ENCODE data around the gene PRR35.
A peak's percentile ranks its signal among the peaks of the same experiment; 100 is the strongest.

PRR35 gene

GRCh38 chr16:582614-583331 lies 22.6 kb downstream of the PRR35 start:
- no peak for DNase-seq

- DNase-seq, result peak; percentile 29
These were observed 23.2 kb downstream of the PRR35 start for GRCh38 chr16:583470-583814.

- peak; percentile 29 for DNase-seq
These were observed 23.8 kb downstream of the PRR35 start for GRCh38 chr16:583815-584591.

GRCh38 chr16:585351-585750 lies 25.2 kb downstream of the PRR35 start:
- peak; percentile 46 for DNase-seq

- no peak for DNase-seq
These were observed 26.0 kb downstream of the PRR35 start for GRCh38 chr16:586047-586644.

- DNase-seq, result no peak
These were observed 26.7 kb downstream of the PRR35 start for GRCh38 chr16:586645-587590.

- no peak for DNase-seq
These were observed 28.4 kb downstream of the PRR35 start for GRCh38 chr16:588639-588888.

GRCh38 chr16:588889-589657 lies 28.9 kb downstream of the PRR35 start:
- DNase-seq, result peak; percentile 87

- DNase-seq, result peak; percentile 94
These were observed 29.5 kb downstream of the PRR35 start, which contains the start of gene RAB40C for GRCh38 chr16:589658-590187. RAB40C (plus strand) TSS chr16:590066; CDS start chr16:590292, 226 bp downstream.

GRCh38 chr16:590188-590814 lies 30.1 kb downstream of the PRR35 start:
- no peak for DNase-seq

- no peak for DNase-seq
These were observed 30.6 kb downstream of the PRR35 start for GRCh38 chr16:590815-591200.

- DNase-seq, result no peak
These were observed 31.0 kb downstream of the PRR35 start for GRCh38 chr16:591231-591630.

- DNase-seq, result no peak
These were observed 31.8 kb downstream of the PRR35 start for GRCh38 chr16:591892-592517.

- DNase-seq, result peak; percentile 84
These were observed 32.5 kb downstream of the PRR35 start for GRCh38 chr16:592518-593306.

GRCh38 chr16:593406-593805 lies 33.2 kb downstream of the PRR35 start:
- DNase-seq, result peak; percentile 84

- DNase-seq, result no peak
These were observed 33.6 kb downstream of the PRR35 start for GRCh38 chr16:593807-594206.

GRCh38 chr16:595094-595528 lies 34.9 kb downstream of the PRR35 start:
- DNase-seq, result no peak

GRCh38 chr16:595942-596735 lies 35.9 kb downstream of the PRR35 start:
- DNase-seq, result peak; percentile 23

GRCh38 chr16:596736-597060 lies 36.5 kb downstream of the PRR35 start:
- DNase-seq, result no peak
